CD4-positive, alpha-beta memory T cell (primary cell): ENCODE measurements around the gene SPATA31D1. TPM values are rescaled to one million over a fixed set of nuclear protein-coding genes. Genes with fewer than 3 reads are reported as not detected.

Source experiments
- CTCF ChIA-PET: fragments of 350-600 bp; sonication (Branson Sonifier 250); formaldehyde crosslinking; loops from one replicate; lab custom pipeline; 2021; ENCODE audit warnings: inconsistent platforms; ENCODE audit not compliant: partially characterized antibody; lab: Charles Lee
- POLR2A ChIA-PET: fragments of 350-600 bp; sonication (Branson Sonifier 250); formaldehyde crosslinking; loops from one replicate; lab custom pipeline; 2021; ENCODE audit not compliant: partially characterized antibody; lab: Charles Lee
- DNase-seq, 5 donors: peaks; one replicate each; pipeline versions ENCODE4 v3.0.0 to v3.0.0-alpha.2; 2020 to 2022; ENCODE audit warnings: mixed read lengths in 1 of 5
- H3K27ac ChIP-seq: one replicate; pipeline ENCODE4 v1.7.0; 2013; ENCODE audit warnings: low read depth, low read length
- H3K27me3 ChIP-seq: 2 replicates; pipeline ENCODE4 v1.7.0; 2013; ENCODE audit warnings: mild to moderate bottlenecking, low read length, moderate library complexity; ENCODE audit not compliant: insufficient read depth
- H3K36me3 ChIP-seq: 2 replicates; pipeline ENCODE4 v1.7.0; 2013; ENCODE audit warnings: mild to moderate bottlenecking, low read length, moderate library complexity; ENCODE audit not compliant: insufficient read depth
- H3K4me1 ChIP-seq: 2 replicates; pipeline ENCODE4 v1.7.0; 2013; ENCODE audit warnings: mild to moderate bottlenecking, low read length, moderate library complexity; ENCODE audit not compliant: insufficient read depth
- H3K4me3 ChIP-seq, 2 donors: one replicate each; pipeline ENCODE4 v1.7.0; 2013; ENCODE audit warnings: low read length in 2 of 2, mild to moderate bottlenecking in 1 of 2
- H3K9me3 ChIP-seq, 2 donors: one replicate each; pipeline ENCODE4 v1.7.0; 2013; ENCODE audit warnings: low read length in 2 of 2, control low read depth in 1 of 2; ENCODE audit not compliant: control insufficient read depth in 1 of 2
- H3K27ac Mint-ChIP-seq, 7 donors: one replicate each; pipeline ENCODE4 v1.8.0; 2020 to 2021; ENCODE audit warnings: mixed read lengths in 7 of 7, mild to moderate bottlenecking in 6 of 7, inconsistent platforms in 3 of 7, moderate library complexity in 3 of 7
- H3K27me3 Mint-ChIP-seq, 2 donors: one replicate each; pipeline ENCODE4 v1.8.0; 2020 to 2021; ENCODE audit warnings: mixed read lengths in 2 of 2
- H3K36me3 Mint-ChIP-seq, 2 donors: one replicate each; pipeline ENCODE4 v1.8.0; 2020 to 2021; ENCODE audit warnings: mixed read lengths in 2 of 2, inconsistent platforms in 1 of 2, mild to moderate bottlenecking in 1 of 2
- H3K4me1 Mint-ChIP-seq, 4 donors: one replicate each; pipeline ENCODE4 v1.8.0; 2020 to 2021; ENCODE audit warnings: mixed read lengths in 4 of 4, mild to moderate bottlenecking in 1 of 4
- H3K4me3 Mint-ChIP-seq, 8 donors: one replicate each; pipeline ENCODE4 v1.8.0; 2020 to 2021; ENCODE audit warnings: mixed read lengths in 8 of 8, mild to moderate bottlenecking in 7 of 8, moderate library complexity in 6 of 8, inconsistent platforms in 3 of 8
- H3K9me3 Mint-ChIP-seq, 8 donors: one replicate each; pipeline ENCODE4 v1.8.0; 2020 to 2021; ENCODE audit warnings: mixed read lengths in 8 of 8, mild to moderate bottlenecking in 5 of 8, inconsistent platforms in 3 of 8, moderate library complexity in 1 of 8
- intact Hi-C: fragments of 100-400 bp; cut with micrococcal nuclease; formaldehyde crosslinking; loops from one replicate; pipeline ENCODE4 v1.15.1; 2023
- polyA plus RNA-seq, 2 donors: library from polyadenylated mRNA; unstranded; fragments of 300-500 nt; fragmentation: Illumina TruSeq; gene quantifications; one replicate each; pipeline ENCODE4 v1.2.3, GENCODE V29; 2021
- total RNA-seq, 2 experiments: library from RNA; stranded (reverse); gene quantifications; one replicate each; pipeline ENCODE4 v1.2.3, GENCODE V29; 2021

Gene SPATA31D1
- total and polyA plus RNA-seq, 4 experiments from 2014 or later = not detected

GRCh38 chr9:82021198-82021597 lies 32.6 kb downstream of the SPATA31D1 start:
- H3K27ac Mint-ChIP-seq = no peak overlapping the region
- CTCF ChIA-PET = no interaction called here
- intact Hi-C loops = no loop called here

GRCh38 chr9:82022121-82022520 lies 33.5 kb downstream of the SPATA31D1 start:
- Mint-ChIP-seq H3K27ac (no peak overlapping the region), H3K4me3 (no peak overlapping the region)

More at GRCh38 chr9:82021198-82021597, 32.6 kb downstream of the SPATA31D1 start:
- H3K4me1 Mint-ChIP-seq = no peaks in the 10 kb centered on the region
- Histone ChIP-seq H3K27ac (no peak overlapping the region), H3K4me1 (no peaks in the 10 kb centered on the region), H3K36me3 (no peaks in the 10 kb centered on the region), H3K9me3 (no peaks in the 10 kb centered on the region), H3K27me3 (no peaks in the 10 kb centered on the region), H3K4me3 (no peak overlapping the region)
- DNase-seq = no peak
- H3K4me3 Mint-ChIP-seq = no peak overlapping the region
- peaks cover 2 to 21% (median 10%) of the 10 kb centered on the region in 8 donors for H3K9me3 Mint-ChIP-seq
- H3K27me3 Mint-ChIP-seq = no peaks in the 10 kb centered on the region
- POLR2A ChIA-PET = no interaction called here
- H3K36me3 Mint-ChIP-seq = no peaks in the 10 kb centered on the region

GRCh38 chr9:82024908-82025307 lies 36.3 kb downstream of the SPATA31D1 start:
- Mint-ChIP-seq H3K9me3 (peaks cover 0 to 8% (median 4%) of the 10 kb centered on the region in 8 donors), H3K4me3 (no peak overlapping the region), H3K4me1 (no peaks in the 10 kb centered on the region), H3K27ac (no peak overlapping the region), H3K36me3 (no peaks in the 10 kb centered on the region), H3K27me3 (no peaks in the 10 kb centered on the region)
- intact Hi-C loops = no loop called here
- DNase-seq = no peak
- Histone ChIP-seq H3K36me3 (no peaks in the 10 kb centered on the region), H3K27ac (no peak overlapping the region), H3K27me3 (no peaks in the 10 kb centered on the region), H3K9me3 (no peaks in the 10 kb centered on the region), H3K4me1 (no peaks in the 10 kb centered on the region), H3K4me3 (no peak overlapping the region)
- POLR2A ChIA-PET = no interaction called here
- CTCF ChIA-PET = no interaction called here

More at GRCh38 chr9:82022121-82022520, 33.5 kb downstream of the SPATA31D1 start:
- ChIA-PET CTCF (no interaction called here), POLR2A (no interaction called here)
- Histone ChIP-seq H3K27ac (no peak overlapping the region), H3K36me3 (no peaks in the 10 kb centered on the region), H3K9me3 (no peaks in the 10 kb centered on the region), H3K4me1 (no peaks in the 10 kb centered on the region), H3K4me3 (no peak overlapping the region), H3K27me3 (no peaks in the 10 kb centered on the region)
- DNase-seq = no peak
- H3K4me1 Mint-ChIP-seq = no peaks in the 10 kb centered on the region
- H3K27me3 Mint-ChIP-seq = no peaks in the 10 kb centered on the region
- intact Hi-C loops = no loop called here
- peaks cover 2 to 19% (median 10%) of the 10 kb centered on the region in 8 donors for H3K9me3 Mint-ChIP-seq
- H3K36me3 Mint-ChIP-seq = no peaks in the 10 kb centered on the region

GRCh38 chr9:82031538-82032280 lies 43.1 kb downstream of the SPATA31D1 start:
- Mint-ChIP-seq H3K9me3 (peaks cover 0 to 5% (median under 1%) of the 10 kb centered on the region in 8 donors), H3K4me1 (no peaks in the 10 kb centered on the region), H3K4me3 (no peak overlapping the region), H3K27ac (no peak overlapping the region), H3K27me3 (no peaks in the 10 kb centered on the region), H3K36me3 (no peaks in the 10 kb centered on the region)
- no peaks in the 10 kb centered on the region for H3K4me1 ChIP-seq
- H3K4me3 ChIP-seq = no peak overlapping the region
- H3K27ac ChIP-seq = no peak overlapping the region
- no peaks in the 10 kb centered on the region for H3K27me3 ChIP-seq
- intact Hi-C loops = no loop called here
- POLR2A ChIA-PET = no interaction called here
- CTCF ChIA-PET = no interaction called here
- no peaks in the 10 kb centered on the region for H3K36me3 ChIP-seq
- no peak for DNase-seq
- no peaks in the 10 kb centered on the region for H3K9me3 ChIP-seq

GRCh38 chr9:82034956-82035731 lies 46.6 kb downstream of the SPATA31D1 start:
- Histone ChIP-seq H3K36me3 (no peaks in the 10 kb centered on the region), H3K4me1 (no peaks in the 10 kb centered on the region), H3K4me3 (no peak overlapping the region), H3K27me3 (no peaks in the 10 kb centered on the region), H3K9me3 (no peaks in the 10 kb centered on the region), H3K27ac (no peak overlapping the region)
- Mint-ChIP-seq H3K4me1 (no peaks in the 10 kb centered on the region), H3K27me3 (no peaks in the 10 kb centered on the region), H3K9me3 (peaks cover 0 to 3% (median 0%) of the 10 kb centered on the region in 8 donors), H3K27ac (no peak overlapping the region), H3K4me3 (no peak overlapping the region), H3K36me3 (no peaks in the 10 kb centered on the region)
- CTCF ChIA-PET = no interaction called here
- POLR2A ChIA-PET = no interaction called here
- intact Hi-C loops = no loop called here
- no peak for DNase-seq

GRCh38 chr9:82036086-82036485 lies 47.5 kb downstream of the SPATA31D1 start:
- no peaks in the 10 kb centered on the region for H3K27me3 Mint-ChIP-seq
- H3K4me3 Mint-ChIP-seq = no peak overlapping the region
- H3K9me3 ChIP-seq = no peaks in the 10 kb centered on the region
- no peaks in the 10 kb centered on the region for H3K36me3 Mint-ChIP-seq
- H3K36me3 ChIP-seq = no peaks in the 10 kb centered on the region
- no peak overlapping the region for H3K27ac ChIP-seq
- intact Hi-C loops = no loop called here
- no peak overlapping the region for H3K27ac Mint-ChIP-seq
- no peak for DNase-seq
- H3K4me1 Mint-ChIP-seq = no peaks in the 10 kb centered on the region
- CTCF ChIA-PET = no interaction called here
- H3K4me3 ChIP-seq = no peak overlapping the region
- no peaks in the 10 kb centered on the region for H3K4me1 ChIP-seq
- H3K9me3 Mint-ChIP-seq = peaks cover 0 to 3% (median 0%) of the 10 kb centered on the region in 8 donors
- POLR2A ChIA-PET = no interaction called here
- no peaks in the 10 kb centered on the region for H3K27me3 ChIP-seq

GRCh38 chr9:82037126-82037525 lies 48.6 kb downstream of the SPATA31D1 start:
- no peaks in the 10 kb centered on the region for H3K36me3 Mint-ChIP-seq
- CTCF ChIA-PET = interaction anchor here (1.1 kb wide), 1 partner anchor 10 kb away, joined by 3 read pairs; no protein-coding TSS in a partner anchor
- Histone ChIP-seq H3K9me3 (no peaks in the 10 kb centered on the region), H3K36me3 (no peaks in the 10 kb centered on the region), H3K27ac (no peak overlapping the region), H3K4me1 (no peaks in the 10 kb centered on the region), H3K4me3 (no peak overlapping the region), H3K27me3 (no peaks in the 10 kb centered on the region)
- peaks cover 0 to 3% (median 0%) of the 10 kb centered on the region in 8 donors for H3K9me3 Mint-ChIP-seq
- DNase-seq = no peak
- H3K27me3 Mint-ChIP-seq = no peaks in the 10 kb centered on the region
- H3K4me3 Mint-ChIP-seq = no peak overlapping the region
- H3K4me1 Mint-ChIP-seq = no peaks in the 10 kb centered on the region
- no peak overlapping the region for H3K27ac Mint-ChIP-seq
- POLR2A ChIA-PET = no interaction called here
- intact Hi-C loops = no loop called here
